Muscle layer of duodenum (tissue), 2 donors: ENCODE results near the gene ERVMER34-1.

Experiments
- H3K27ac ChIP-seq: one replicate; pipeline ENCODE4 v1.7.0; 2013; ENCODE audit warnings: mild to moderate bottlenecking, low read length
- H3K27me3 ChIP-seq: one replicate; pipeline ENCODE4 v1.7.0; 2013; ENCODE audit warnings: low read depth, mild to moderate bottlenecking, control low read depth, low read length
- H3K36me3 ChIP-seq, 2 donors: one replicate each; pipeline ENCODE4 v1.7.0; 2013; ENCODE audit warnings: low read length in 2 of 2, control low read depth in 1 of 2, mild to moderate bottlenecking in 1 of 2; ENCODE audit not compliant: insufficient read depth in 2 of 2, control insufficient read depth in 1 of 2
- H3K4me1 ChIP-seq, 2 donors: one replicate each; pipeline ENCODE4 v1.7.0; 2013; ENCODE audit warnings: low read length in 2 of 2, mild to moderate bottlenecking in 2 of 2, control low read depth in 1 of 2, moderate library complexity in 1 of 2; ENCODE audit not compliant: insufficient read depth in 2 of 2, control insufficient read depth in 1 of 2
- H3K4me3 ChIP-seq, 2 donors: one replicate each; pipeline ENCODE4 v1.7.0; 2013; ENCODE audit warnings: low read length in 2 of 2, low read depth in 1 of 2, mild to moderate bottlenecking in 1 of 2
- H3K9me3 ChIP-seq, 2 donors: one replicate each; pipeline ENCODE4 v1.7.0; 2013; ENCODE audit warnings: low read length in 2 of 2, control low read depth in 1 of 2, mild to moderate bottlenecking in 1 of 2; ENCODE audit not compliant: control insufficient read depth in 1 of 2
- donor health status: healthy.

ERVMER34-1 gene, protein sequence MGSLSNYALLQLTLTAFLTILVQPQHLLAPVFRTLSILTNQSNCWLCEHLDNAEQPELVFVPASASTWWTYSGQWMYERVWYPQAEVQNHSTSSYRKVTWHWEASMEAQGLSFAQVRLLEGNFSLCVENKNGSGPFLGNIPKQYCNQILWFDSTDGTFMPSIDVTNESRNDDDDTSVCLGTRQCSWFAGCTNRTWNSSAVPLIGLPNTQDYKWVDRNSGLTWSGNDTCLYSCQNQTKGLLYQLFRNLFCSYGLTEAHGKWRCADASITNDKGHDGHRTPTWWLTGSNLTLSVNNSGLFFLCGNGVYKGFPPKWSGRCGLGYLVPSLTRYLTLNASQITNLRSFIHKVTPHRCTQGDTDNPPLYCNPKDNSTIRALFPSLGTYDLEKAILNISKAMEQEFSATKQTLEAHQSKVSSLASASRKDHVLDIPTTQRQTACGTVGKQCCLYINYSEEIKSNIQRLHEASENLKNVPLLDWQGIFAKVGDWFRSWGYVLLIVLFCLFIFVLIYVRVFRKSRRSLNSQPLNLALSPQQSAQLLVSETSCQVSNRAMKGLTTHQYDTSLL

DNA sequence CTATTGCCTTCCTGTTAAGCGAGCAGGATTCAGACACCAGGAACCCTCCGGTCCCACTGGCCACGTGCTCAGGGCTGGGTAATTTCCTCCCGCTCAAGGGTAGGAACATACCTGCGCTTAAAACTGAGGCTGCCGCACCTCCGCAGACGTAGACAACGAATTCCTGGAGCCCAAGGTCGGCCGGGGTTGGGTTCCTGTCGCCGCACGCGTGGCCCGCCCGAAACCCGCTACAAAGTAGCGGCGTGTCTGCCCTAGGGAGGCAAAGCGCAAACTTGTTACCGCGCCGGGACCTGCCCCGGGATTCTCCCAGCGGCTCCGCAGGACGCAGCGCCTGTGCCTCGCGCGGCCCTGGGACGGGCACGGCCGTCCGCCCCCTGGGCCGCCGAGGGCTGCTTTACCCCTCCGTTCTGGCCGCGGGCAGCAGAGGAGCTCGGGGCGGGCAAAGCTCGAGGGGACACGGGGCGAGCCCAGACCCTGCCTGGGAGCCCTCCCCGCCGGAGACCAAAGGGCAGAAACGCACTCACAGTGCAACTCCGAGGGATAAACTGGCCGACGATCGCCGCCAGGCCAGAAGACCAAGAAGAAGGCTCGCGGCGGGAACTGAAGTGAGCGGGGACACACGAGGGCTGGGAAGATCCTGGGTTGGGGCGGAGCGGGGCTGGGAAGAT, at the start of gene ERVMER34-1:
Gene ERVMER34-1, minus strand, starts transcription at position 607 of the 668 bp plus-strand sequence. CDS start 5,905 bp downstream, outside the sequence.
- Histone ChIP-seq H3K27me3 (peaks cover 11% of the 10 kb centered on the region), H3K27ac (no peak within 1 kb of the TSS), H3K9me3 (no peaks in the 10 kb centered on the region), H3K36me3 (no peaks in the 10 kb centered on the region), H3K4me3 (peak within 1 kb of the TSS; percentile 46 to 81), H3K4me1 (peaks cover 0 to 13% of the 10 kb centered on the region in 2 donors)

DNA sequence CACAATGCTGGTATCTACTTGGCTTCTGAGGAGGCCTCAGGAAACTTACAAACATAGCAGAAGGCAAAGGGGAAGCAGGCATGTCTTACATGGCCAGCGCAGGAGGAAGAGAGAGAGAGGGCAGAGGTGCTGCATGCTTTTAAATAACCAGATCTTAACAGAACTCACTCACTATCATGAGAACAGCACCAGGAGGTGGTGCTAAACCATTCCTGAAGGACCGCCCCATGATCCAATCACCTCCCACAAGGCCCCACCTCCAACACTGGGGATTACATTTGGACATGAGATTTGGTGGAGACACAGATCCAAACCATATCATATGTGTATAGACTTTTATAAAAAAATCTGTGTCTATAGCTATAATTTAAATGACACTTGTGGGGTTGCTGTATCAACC, 48.6 kb upstream of the ERVMER34-1 start:
- Histone ChIP-seq H3K36me3 (no peaks in the 10 kb centered on the region), H3K9me3 (no peaks in the 10 kb centered on the region), H3K27ac (no peak overlapping the region), H3K4me1 (no peaks in the 10 kb centered on the region), H3K27me3 (no peaks in the 10 kb centered on the region), H3K4me3 (no peak overlapping the region)

DNA sequence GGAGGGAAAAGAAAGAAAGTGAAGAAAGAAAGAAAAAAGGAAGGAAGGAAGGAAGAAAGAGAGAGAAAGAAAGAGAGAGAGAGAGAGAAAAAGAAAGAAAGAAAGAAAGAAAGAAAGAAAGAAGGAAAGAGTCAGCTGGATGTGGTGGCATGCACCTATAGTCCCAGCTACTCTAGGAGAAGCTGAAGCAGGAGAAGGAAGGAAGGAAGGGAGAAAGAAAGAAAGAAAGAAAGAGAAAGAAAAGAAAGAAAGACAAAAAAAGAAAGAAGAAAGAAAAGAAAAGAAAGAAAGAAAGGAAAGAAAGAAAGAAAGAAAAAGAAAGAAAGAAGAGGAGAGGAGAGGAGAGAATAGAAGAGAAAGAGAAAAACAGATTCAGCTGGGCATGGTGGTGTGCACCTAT, 44.3 kb upstream of the ERVMER34-1 start:
- no peaks in the 10 kb centered on the region for H3K27me3 ChIP-seq
- H3K27ac ChIP-seq: no peak overlapping the region
- no peak overlapping the region for H3K4me3 ChIP-seq
- no peaks in the 10 kb centered on the region for H3K36me3 ChIP-seq
- no peaks in the 10 kb centered on the region for H3K4me1 ChIP-seq
- H3K9me3 ChIP-seq: no peaks in the 10 kb centered on the region

DNA sequence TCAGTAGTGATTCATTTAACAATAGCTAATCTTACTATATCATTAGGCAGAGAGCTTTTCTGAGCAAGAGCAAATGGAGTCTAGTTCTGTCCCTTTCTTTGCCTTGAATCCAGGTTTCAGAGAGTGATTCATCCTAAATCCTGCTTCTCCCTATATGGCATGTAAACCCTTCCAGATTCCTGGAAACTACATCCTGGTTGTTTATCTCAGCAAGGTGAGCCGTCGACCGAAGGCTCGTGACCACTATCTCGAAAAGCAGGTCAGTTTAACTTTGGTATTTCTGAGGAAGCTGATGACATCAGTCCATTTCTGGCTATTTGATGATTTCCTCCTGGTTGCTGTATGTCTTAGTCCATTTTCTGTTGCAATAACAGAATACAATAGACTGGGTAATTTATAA, 40.7 kb upstream of the ERVMER34-1 start:
- H3K4me3 ChIP-seq: no peak overlapping the region
- no peaks in the 10 kb centered on the region for H3K27me3 ChIP-seq
- H3K9me3 ChIP-seq: no peaks in the 10 kb centered on the region
- H3K36me3 ChIP-seq: no peaks in the 10 kb centered on the region
- H3K4me1 ChIP-seq: no peaks in the 10 kb centered on the region
- H3K27ac ChIP-seq: no peak overlapping the region

DNA sequence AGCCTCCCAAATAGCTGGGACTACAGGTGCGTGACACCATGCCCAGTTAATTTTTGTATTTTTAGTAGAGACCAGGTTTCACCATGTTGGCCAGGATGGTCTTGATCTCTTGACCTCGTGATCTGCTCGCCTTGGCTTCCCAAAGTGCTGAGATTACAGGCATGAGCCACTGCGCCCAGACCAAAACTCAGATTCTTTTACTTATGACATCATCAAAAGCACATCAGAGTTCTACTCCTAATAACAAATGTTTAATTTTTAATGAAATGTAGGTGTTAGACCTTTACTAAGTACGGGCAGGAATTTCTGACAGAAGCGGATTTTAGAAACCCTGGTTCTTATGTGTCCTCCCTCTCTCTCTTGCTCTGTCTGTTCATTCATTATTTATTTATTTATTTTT, 38.5 kb upstream of the ERVMER34-1 start:
- H3K27ac ChIP-seq: no peak overlapping the region
- H3K27me3 ChIP-seq: no peaks in the 10 kb centered on the region
- no peaks in the 10 kb centered on the region for H3K9me3 ChIP-seq
- H3K36me3 ChIP-seq: no peaks in the 10 kb centered on the region
- H3K4me3 ChIP-seq: no peak overlapping the region
- no peaks in the 10 kb centered on the region for H3K4me1 ChIP-seq

DNA sequence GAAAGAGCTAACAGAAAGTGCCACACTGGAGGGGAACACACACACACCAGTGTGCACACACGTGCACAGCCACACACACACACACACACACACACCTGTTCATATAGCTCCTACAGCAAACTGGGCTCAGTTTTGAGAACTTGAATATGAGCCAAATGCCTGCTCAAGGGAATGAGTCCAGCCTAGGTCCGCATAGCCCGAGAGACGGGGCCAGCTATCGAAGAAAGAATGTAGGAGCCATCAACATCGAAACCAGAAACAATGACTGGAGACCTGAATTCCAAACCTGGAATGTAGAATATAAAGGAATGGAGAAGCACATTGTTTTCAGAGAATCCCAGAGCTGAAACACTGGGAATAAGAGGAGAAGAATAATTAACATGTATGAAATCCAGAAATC, 37.6 kb upstream of the ERVMER34-1 start:
- no peaks in the 10 kb centered on the region for H3K9me3 ChIP-seq
- no peaks in the 10 kb centered on the region for H3K27me3 ChIP-seq
- H3K4me3 ChIP-seq: no peak overlapping the region
- H3K4me1 ChIP-seq: no peaks in the 10 kb centered on the region
- H3K27ac ChIP-seq: no peak overlapping the region
- no peaks in the 10 kb centered on the region for H3K36me3 ChIP-seq

DNA sequence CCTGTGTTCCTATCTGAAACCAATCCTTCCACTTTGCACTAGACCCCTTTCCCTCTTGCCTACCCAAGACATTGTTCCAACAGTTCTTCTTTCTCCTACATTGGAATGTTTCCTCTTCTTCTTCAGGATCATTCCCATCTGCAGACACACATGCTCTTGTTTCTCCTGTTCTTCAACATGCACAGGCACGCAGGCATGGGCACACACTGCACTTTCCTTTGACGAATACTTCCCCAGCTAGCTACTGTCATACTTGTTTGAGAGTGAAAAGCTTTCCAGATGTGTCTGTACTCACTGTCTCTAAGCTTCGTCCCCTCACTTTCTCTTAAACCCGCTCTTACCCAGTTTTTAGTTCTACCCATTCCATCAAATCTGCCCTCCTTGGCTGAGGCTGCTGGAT, 31.8 kb upstream of the ERVMER34-1 start:
- Histone ChIP-seq H3K4me3 (no peak overlapping the region), H3K27ac (no peak overlapping the region), H3K36me3 (no peaks in the 10 kb centered on the region), H3K9me3 (no peaks in the 10 kb centered on the region), H3K4me1 (no peaks in the 10 kb centered on the region), H3K27me3 (no peaks in the 10 kb centered on the region)

DNA sequence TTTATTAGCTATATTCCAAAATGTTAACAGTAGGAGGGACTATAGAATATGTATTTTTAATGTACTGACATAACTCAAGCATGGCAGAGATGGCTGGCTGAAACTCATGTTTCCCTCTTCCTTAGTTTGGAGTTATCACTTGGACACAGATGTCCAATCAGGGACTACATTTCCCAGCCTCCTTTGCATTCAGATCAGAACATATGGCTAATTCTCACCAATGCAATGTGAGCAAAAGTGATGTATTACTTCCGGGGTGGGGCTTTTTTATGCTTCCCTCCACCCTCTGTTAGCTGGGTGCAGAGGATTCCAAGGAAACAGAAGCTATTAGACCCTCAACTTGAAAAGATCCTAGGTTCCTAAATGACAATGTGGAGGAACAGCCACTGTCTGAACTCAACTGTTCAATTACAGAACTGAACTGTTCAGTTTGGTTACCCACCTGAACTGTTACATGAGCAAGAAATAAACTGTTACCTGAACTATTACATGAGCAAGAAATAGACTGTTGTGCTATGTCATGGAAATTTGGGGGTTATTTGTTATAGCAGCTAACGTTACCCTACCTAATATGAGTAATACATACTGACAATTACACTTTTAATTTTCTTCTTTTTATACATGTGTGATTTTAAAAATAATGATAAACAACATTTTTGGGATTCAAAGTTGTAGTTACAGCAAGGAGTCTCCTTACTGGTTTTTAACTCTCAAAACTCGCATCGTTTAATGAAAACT, 29.6 kb upstream of the ERVMER34-1 start:
- Histone ChIP-seq H3K27me3 (no peaks in the 10 kb centered on the region), H3K4me1 (no peaks in the 10 kb centered on the region), H3K36me3 (no peaks in the 10 kb centered on the region), H3K4me3 (no peak overlapping the region), H3K27ac (no peak overlapping the region), H3K9me3 (no peaks in the 10 kb centered on the region)

DNA sequence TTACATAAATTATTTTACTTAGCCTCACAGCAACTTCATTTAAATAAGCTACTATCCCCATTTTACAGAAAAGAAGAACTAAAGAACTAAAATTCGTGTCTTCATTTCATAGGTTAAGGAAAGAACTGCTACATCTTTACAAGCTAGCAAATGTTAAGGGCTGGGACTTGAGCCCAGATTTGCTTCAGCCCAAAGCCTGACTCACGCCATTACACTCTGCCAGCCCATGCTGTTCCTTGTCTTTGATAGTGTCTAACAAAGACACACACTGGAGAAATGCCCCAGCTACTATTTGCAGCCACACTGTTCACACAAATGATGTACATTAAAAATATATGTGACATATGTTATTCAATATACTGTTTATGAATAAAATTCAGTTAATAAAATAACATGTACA, 29.0 kb upstream of the ERVMER34-1 start:
- Histone ChIP-seq H3K36me3 (no peaks in the 10 kb centered on the region), H3K27ac (no peak overlapping the region), H3K27me3 (no peaks in the 10 kb centered on the region), H3K9me3 (no peaks in the 10 kb centered on the region), H3K4me3 (no peak overlapping the region), H3K4me1 (no peaks in the 10 kb centered on the region)

DNA sequence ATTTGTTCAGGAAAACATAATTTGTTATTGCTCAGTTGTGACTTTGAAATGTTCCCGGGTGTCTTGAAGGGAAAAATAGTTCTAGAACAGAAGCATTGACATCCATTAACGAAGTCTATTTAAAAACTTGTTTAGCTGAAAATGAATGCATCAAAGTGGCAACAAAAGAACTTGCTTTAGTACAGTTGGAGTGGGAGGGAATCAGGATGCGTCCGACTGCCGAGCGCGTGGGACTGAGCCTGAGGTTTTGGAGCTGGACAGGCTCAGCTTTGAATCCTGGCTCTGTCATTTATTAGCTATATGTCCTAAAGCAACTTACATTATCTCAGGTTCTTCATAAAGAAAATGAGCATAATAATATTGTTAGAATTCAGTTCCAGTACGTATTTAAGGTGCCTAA, 9.0 kb upstream of the ERVMER34-1 start:
- H3K4me1 ChIP-seq: no peaks in the 10 kb centered on the region
- H3K36me3 ChIP-seq: no peaks in the 10 kb centered on the region
- H3K9me3 ChIP-seq: no peaks in the 10 kb centered on the region
- H3K4me3 ChIP-seq: no peak overlapping the region
- no peak overlapping the region for H3K27ac ChIP-seq
- no peaks in the 10 kb centered on the region for H3K27me3 ChIP-seq

DNA sequence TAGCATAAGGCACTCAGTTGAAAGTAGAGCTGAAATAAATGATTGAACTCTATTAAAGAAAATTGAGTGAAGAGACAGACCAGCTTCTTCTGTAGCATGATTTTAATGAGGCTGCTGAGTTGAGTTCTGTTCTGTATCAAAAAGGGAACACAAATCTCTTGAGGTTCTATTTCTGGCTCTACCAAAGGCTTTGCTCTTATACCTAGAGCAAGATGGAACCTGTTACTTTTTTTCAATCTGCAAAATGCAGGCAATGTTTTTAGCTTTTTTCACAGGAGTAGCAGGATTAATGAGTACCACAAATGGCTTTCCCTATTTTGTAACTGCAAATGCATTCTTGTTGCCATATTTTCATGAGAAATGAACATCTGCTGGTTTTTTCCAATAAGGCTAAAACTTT, 4.2 kb upstream of the ERVMER34-1 start:
- Histone ChIP-seq H3K9me3 (no peaks in the 10 kb centered on the region), H3K27ac (no peak overlapping the region), H3K4me3 (no peak overlapping the region), H3K4me1 (peaks cover 0 to 13% of the 10 kb centered on the region in 2 donors), H3K27me3 (peaks cover 8% of the 10 kb centered on the region), H3K36me3 (no peaks in the 10 kb centered on the region)
